ENCODE results near the gene NR6A1. TPM values are rescaled to one million over a fixed set of nuclear protein-coding genes. Genes with fewer than 3 reads are reported as not detected.

The NR6A1 gene
- total RNA-seq, 2 experiments from 2014 or later = not detected

DNA sequence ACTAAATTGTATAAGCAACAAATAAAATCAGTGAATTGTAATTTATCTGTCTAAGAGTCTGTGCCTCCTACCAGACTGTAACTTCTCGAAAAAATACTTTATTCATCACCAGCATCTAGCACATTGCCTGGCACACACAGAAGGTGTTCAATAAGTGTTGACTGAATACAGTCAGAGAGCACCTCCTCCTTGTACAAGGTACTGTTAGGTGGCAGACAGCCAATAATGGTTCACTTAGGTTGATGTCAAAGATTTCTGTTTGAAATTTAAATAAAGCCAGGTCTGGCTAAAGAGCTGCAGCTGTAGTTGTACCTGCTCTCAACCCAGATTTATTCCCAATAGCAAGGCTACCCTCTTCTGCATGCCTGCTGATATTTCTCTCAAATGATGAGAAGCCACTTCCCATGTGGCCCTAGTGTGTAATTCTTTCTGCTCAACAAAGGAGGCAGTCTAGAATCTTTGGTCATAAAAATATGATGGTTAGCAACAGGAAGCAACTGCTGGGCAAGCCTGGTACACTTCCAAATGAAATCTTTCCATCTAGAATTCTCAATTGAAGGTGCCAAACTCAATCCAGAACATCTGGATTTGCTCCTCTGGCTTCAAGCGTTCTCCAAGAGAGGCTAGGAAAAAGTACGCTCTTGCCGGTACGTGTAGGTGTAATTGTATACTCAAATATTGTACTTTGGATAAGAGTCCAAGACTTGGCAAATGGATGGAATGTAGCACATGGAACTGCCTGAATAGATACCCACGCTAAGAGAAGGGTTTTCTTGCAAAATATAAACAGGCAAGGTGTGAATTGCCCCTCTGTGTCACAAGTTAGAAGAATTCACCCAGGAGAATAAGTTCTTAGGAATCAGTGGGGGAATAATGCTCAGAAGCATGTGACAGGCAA, 95.6 kb downstream of the NR6A1 start:
- H3K4me1 Mint-ChIP-seq (ENCODE audit: low read depth) = peaks cover 16% of the 10 kb centered on the region
- CTCF ChIA-PET = no interaction called here
- H3K36me3 ChIP-seq (ENCODE audit: insufficient read depth, low read length) = no peaks in the 10 kb centered on the region

DNA sequence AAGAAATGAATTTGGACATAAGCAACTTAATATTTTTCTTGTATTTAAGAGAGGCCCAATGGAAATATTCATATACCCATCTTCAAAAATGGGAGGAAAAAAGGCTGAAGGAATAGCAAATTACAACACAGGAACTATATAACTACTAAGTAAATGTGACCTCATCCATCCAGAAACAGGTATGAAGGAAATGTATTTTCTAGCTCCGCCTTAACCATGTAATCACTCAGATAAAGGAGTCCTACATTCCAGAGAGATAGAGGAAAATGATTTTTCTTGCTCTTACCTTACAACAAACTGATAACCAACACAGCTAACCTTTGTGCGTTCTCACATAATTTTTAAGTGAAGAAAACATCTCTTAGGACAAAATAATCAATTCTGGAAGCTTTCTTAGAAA, 96.5 kb downstream of the NR6A1 start:
- no peaks in the 10 kb centered on the region for H3K27me3 Mint-ChIP-seq
- Histone ChIP-seq H3K27ac (ENCODE audit: low read depth in 1 of 2, low read length in 2 of 2) (no peak overlapping the region), H3K27me3 (ENCODE audit: control insufficient read depth in 1 of 2, insufficient read depth in 2 of 2, low read length in 2 of 2) (no peaks in the 10 kb centered on the region), H3K4me1 (ENCODE audit: insufficient read depth, low read length) (peaks cover 2% of the 10 kb centered on the region), H3K9me3 (ENCODE audit: control insufficient read depth in 1 of 2, insufficient read depth in 1 of 2, low read length in 2 of 2) (no peaks in the 10 kb centered on the region), H3K4me3 (ENCODE audit: low read length) (no peak overlapping the region), H3K36me3 (ENCODE audit: insufficient read depth, low read length) (no peaks in the 10 kb centered on the region)
- no peaks in the 10 kb centered on the region for H3K36me3 Mint-ChIP-seq (ENCODE audit: low read depth)
- H3K9me3 Mint-ChIP-seq = no peaks in the 10 kb centered on the region
- H3K4me3 Mint-ChIP-seq = no peak overlapping the region
- no peak overlapping the region for H3K27ac Mint-ChIP-seq
- POLR2A ChIA-PET = no interaction called here
- TF ChIP-seq, protein P1, sequence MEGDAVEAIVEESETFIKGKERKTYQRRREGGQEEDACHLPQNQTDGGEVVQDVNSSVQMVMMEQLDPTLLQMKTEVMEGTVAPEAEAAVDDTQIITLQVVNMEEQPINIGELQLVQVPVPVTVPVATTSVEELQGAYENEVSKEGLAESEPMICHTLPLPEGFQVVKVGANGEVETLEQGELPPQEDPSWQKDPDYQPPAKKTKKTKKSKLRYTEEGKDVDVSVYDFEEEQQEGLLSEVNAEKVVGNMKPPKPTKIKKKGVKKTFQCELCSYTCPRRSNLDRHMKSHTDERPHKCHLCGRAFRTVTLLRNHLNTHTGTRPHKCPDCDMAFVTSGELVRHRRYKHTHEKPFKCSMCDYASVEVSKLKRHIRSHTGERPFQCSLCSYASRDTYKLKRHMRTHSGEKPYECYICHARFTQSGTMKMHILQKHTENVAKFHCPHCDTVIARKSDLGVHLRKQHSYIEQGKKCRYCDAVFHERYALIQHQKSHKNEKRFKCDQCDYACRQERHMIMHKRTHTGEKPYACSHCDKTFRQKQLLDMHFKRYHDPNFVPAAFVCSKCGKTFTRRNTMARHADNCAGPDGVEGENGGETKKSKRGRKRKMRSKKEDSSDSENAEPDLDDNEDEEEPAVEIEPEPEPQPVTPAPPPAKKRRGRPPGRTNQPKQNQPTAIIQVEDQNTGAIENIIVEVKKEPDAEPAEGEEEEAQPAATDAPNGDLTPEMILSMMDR (IDR thresholded peaks at IDR 0.05) = no peak
- ATAC-seq (ENCODE audit: poor library complexity) = no peak
- H3K4me1 Mint-ChIP-seq (ENCODE audit: low read depth) = peaks cover 16% of the 10 kb centered on the region
- CTCF ChIA-PET = interaction anchor here (1.0 kb wide), 1 partner anchor 13 kb away, joined by 3 read pairs; no protein-coding TSS in a partner anchor
- DNase-seq = no peak
- intact Hi-C loops (cut with DNase I, micrococcal nuclease) = no loop called here

More for the DNA sequence above, 95.6 kb downstream of the NR6A1 start:
- no peak for DNase-seq
- Histone ChIP-seq H3K9me3 (ENCODE audit: control insufficient read depth in 1 of 2, insufficient read depth in 1 of 2, low read length in 2 of 2) (no peaks in the 10 kb centered on the region), H3K27me3 (ENCODE audit: control insufficient read depth in 1 of 2, insufficient read depth in 2 of 2, low read length in 2 of 2) (no peaks in the 10 kb centered on the region), H3K4me1 (ENCODE audit: insufficient read depth, low read length) (peaks cover 2% of the 10 kb centered on the region), H3K4me3 (ENCODE audit: low read length) (no peak overlapping the region), H3K27ac (ENCODE audit: low read depth in 1 of 2, low read length in 2 of 2) (no peak overlapping the region)
- Mint-ChIP-seq H3K4me3 (no peak overlapping the region), H3K27me3 (no peaks in the 10 kb centered on the region), H3K27ac (no peak overlapping the region), H3K36me3 (ENCODE audit: low read depth) (no peaks in the 10 kb centered on the region), H3K9me3 (no peaks in the 10 kb centered on the region)
- TF ChIP-seq, protein P1 (IDR thresholded peaks at IDR 0.05) = no peak
- no peak for ATAC-seq (ENCODE audit: poor library complexity)
- intact Hi-C loops (cut with DNase I, micrococcal nuclease) = no loop called here
- POLR2A ChIA-PET = no interaction called here

DNA sequence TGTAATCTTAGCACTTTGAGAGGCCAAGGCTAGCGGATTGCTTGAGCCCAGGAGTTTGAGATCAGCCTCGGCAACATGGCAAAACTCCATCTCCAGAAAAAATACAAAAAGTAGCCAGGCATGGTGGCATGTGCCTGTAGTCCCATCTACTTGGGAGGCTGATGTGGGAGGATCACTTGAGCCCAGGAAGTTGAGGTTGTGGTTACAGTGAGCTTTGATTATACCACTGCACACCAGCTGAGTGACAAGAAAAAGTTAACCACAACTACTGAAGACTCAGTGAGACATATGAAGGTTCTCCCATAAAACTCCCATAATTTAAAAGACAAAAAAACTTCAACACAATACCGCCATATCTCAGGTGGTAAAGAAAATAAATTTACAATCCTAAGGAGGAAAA, 98.0 kb downstream of the NR6A1 start:
- POLR2A ChIA-PET = interaction anchor here (0.7 to 1.4 kb wide), 2 partner anchors 14 to 486 kb away, joined by 3 to 6 read pairs; no protein-coding TSS in a partner anchor
- Histone ChIP-seq H3K4me3 (ENCODE audit: low read length) (no peak overlapping the region), H3K27me3 (ENCODE audit: control insufficient read depth in 1 of 2, insufficient read depth in 2 of 2, low read length in 2 of 2) (no peaks in the 10 kb centered on the region), H3K9me3 (ENCODE audit: control insufficient read depth in 1 of 2, insufficient read depth in 1 of 2, low read length in 2 of 2) (no peaks in the 10 kb centered on the region), H3K4me1 (ENCODE audit: insufficient read depth, low read length) (peaks cover 2% of the 10 kb centered on the region), H3K27ac (ENCODE audit: low read depth in 1 of 2, low read length in 2 of 2) (no peak overlapping the region), H3K36me3 (ENCODE audit: insufficient read depth, low read length) (no peaks in the 10 kb centered on the region)
- H3K4me1 Mint-ChIP-seq (ENCODE audit: low read depth) = peaks cover 16% of the 10 kb centered on the region
- no peak for ATAC-seq (ENCODE audit: poor library complexity)
- H3K9me3 Mint-ChIP-seq = no peaks in the 10 kb centered on the region
- H3K36me3 Mint-ChIP-seq (ENCODE audit: low read depth) = no peaks in the 10 kb centered on the region
- TF ChIP-seq, protein P1 (IDR thresholded peaks at IDR 0.05) = no peak
- H3K4me3 Mint-ChIP-seq = no peak overlapping the region
- H3K27ac Mint-ChIP-seq = no peak overlapping the region
- no peak for DNase-seq
- CTCF ChIA-PET = interaction anchor here (0.9 kb wide), 1 partner anchor 9 kb away, joined by 4 read pairs; no protein-coding TSS in a partner anchor
- intact Hi-C loops (cut with DNase I, micrococcal nuclease) = no loop called here
- H3K27me3 Mint-ChIP-seq = no peaks in the 10 kb centered on the region
